Measurements from ENCODE around the gene RICTOR. TPM values are rescaled to one million over a fixed set of nuclear protein-coding genes. Genes with fewer than 3 reads are reported as not detected.

RICTOR gene
- total RNA-seq, 1 experiment from 2014 or later = 28.1 TPM

DNA sequence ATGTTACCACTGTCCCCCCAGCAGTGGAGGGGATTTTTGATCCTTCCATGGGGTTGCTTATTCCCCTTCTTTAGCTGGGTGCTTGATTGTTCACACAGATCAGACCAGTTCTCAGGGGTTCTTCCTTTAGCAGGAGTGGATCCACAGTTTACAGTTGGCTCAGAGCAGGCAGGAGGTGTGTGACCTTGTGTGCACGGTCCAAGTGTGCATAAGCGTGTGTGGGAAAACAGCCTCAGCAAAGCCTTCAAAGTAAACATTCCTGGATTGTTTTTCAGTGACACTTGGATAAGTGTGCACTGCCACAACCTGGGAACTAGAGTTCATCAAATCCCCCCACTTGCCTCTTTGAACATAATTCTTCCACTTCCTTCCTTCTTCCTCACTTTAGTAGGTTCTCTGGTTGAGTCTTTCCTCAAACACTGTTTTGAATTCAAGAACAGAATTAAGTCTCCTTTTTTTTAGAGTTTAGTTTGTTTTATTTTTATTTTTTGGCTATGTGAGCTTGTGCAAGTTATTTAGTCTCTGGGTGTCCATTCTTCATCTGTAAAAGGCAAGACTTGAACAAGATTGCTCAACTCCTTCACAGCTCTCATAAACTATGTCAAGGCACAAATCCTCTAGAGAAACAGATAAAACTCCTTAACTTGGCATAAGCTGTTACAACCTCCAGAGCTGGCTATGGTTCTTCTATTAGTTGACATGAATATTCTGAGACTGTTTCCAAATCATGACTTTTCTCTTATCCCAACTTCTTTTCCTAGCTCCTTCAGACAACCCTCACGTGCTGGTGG, 150.3 kb downstream of the RICTOR start:
- no peaks in the 10 kb centered on the region for H4K20me1 ChIP-seq (ENCODE audit: low read length)
- no peaks in the 10 kb centered on the region for H3K79me2 ChIP-seq (ENCODE audit: low read length)
- H3K9ac ChIP-seq (ENCODE audit: low read length) = no peak overlapping the region
- no peak overlapping the region for H3K4me2 ChIP-seq (ENCODE audit: low read length)
- H3K9me2 ChIP-seq (replicated peaks; ENCODE audit: low read length) = no peaks in the 10 kb centered on the region
- no peak overlapping the region for H2AFZ ChIP-seq (ENCODE audit: low read length)
- peaks cover 26% of the 10 kb centered on the region for H3K36me3 ChIP-seq (ENCODE audit: low read depth, low read length)
- DNase-seq (no peak), ATAC-seq (no peak)
- no peaks in the 10 kb centered on the region for H3K9me3 ChIP-seq (ENCODE audit: low read length)
- no peak overlapping the region for H3K4me3 ChIP-seq (ENCODE audit: low read length)
- no peak for TF ChIP-seq EZH2phosphoT487 (IDR thresholded peaks at IDR 0.05; ENCODE audit: borderline replicate concordance, low read length)
- TF ChIP-seq EZH2 (IDR thresholded peaks at IDR 0.05; ENCODE audit: low read length, unreplicated experiment) = no peak
- TF ChIP-seq, protein P1, sequence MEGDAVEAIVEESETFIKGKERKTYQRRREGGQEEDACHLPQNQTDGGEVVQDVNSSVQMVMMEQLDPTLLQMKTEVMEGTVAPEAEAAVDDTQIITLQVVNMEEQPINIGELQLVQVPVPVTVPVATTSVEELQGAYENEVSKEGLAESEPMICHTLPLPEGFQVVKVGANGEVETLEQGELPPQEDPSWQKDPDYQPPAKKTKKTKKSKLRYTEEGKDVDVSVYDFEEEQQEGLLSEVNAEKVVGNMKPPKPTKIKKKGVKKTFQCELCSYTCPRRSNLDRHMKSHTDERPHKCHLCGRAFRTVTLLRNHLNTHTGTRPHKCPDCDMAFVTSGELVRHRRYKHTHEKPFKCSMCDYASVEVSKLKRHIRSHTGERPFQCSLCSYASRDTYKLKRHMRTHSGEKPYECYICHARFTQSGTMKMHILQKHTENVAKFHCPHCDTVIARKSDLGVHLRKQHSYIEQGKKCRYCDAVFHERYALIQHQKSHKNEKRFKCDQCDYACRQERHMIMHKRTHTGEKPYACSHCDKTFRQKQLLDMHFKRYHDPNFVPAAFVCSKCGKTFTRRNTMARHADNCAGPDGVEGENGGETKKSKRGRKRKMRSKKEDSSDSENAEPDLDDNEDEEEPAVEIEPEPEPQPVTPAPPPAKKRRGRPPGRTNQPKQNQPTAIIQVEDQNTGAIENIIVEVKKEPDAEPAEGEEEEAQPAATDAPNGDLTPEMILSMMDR (conservative IDR thresholded peaks at IDR 0.05; ENCODE audit: low read depth, low read length) = no peak
- no TSS peak for BruUV-seq (replicated peaks)
- no peak overlapping the region for H3K27ac ChIP-seq (ENCODE audit: low read length)
- intact Hi-C loops (cut with micrococcal nuclease) = loop anchor here (2.0 to 5.0 kb wide), 3 partner anchors 77 to 252 kb away; partner anchors contain the start of gene OSMR
- CTCF ChIA-PET = no interaction called here
- POLR2A ChIA-PET (ENCODE audit: unreplicated experiment) = interaction anchor here (0.7 kb wide), 1 partner anchor 514 kb away, joined by 3 read pairs; no protein-coding TSS in a partner anchor
- H3K27me3 ChIP-seq (ENCODE audit: low read length) = no peaks in the 10 kb centered on the region
- H3K4me1 ChIP-seq (ENCODE audit: insufficient read depth, low read length) = no peaks in the 10 kb centered on the region
- H3F3A ChIP-seq (ENCODE audit: low read length, unreplicated experiment) = no peaks in the 10 kb centered on the region

GRCh38 chr5:38922199-38922598, 152.0 kb downstream of the RICTOR start:
- ChIA-PET POLR2A (ENCODE audit: unreplicated experiment) (no interaction called here), CTCF (interaction anchor here (0.6 to 1.6 kb wide), 4 partner anchors 75 to 1074 kb away, joined by 3 to 15 read pairs (median 6); no protein-coding TSS in a partner anchor)
- no peak overlapping the region for H3K27ac ChIP-seq (ENCODE audit: low read length)
- H3K27me3 ChIP-seq (ENCODE audit: low read length) = no peaks in the 10 kb centered on the region
- no peak overlapping the region for H2AFZ ChIP-seq (ENCODE audit: low read length)
- intact Hi-C loops (cut with micrococcal nuclease) = loop anchor here (1.0 to 5.0 kb wide), 5 partner anchors 75 to 502 kb away; partner anchors contain the start of gene OSMR
- H3K79me2 ChIP-seq (ENCODE audit: low read length) = no peaks in the 10 kb centered on the region
- no peak overlapping the region for H3K4me3 ChIP-seq (ENCODE audit: low read length)
- H3K36me3 ChIP-seq (ENCODE audit: low read depth, low read length) = peaks cover 27% of the 10 kb centered on the region
- no peak overlapping the region for H3K9ac ChIP-seq (ENCODE audit: low read length)
- DNase-seq (peak; percentile 73), ATAC-seq (peak; percentile 98)
- BruUV-seq (replicated peaks) = no TSS peak
- no peaks in the 10 kb centered on the region for H3K9me2 ChIP-seq (replicated peaks; ENCODE audit: low read length)
- no peaks in the 10 kb centered on the region for H4K20me1 ChIP-seq (ENCODE audit: low read length)
- no peak overlapping the region for H3K4me2 ChIP-seq (ENCODE audit: low read length)
- no peak for TF ChIP-seq EZH2phosphoT487 (IDR thresholded peaks at IDR 0.05; ENCODE audit: borderline replicate concordance, low read length)
- TF ChIP-seq, protein P1 (conservative IDR thresholded peaks at IDR 0.05; ENCODE audit: low read depth, low read length) = peak; percentile 99
- TF ChIP-seq EZH2 (IDR thresholded peaks at IDR 0.05; ENCODE audit: low read length, unreplicated experiment) = no peak
- no peaks in the 10 kb centered on the region for H3K9me3 ChIP-seq (ENCODE audit: low read length)
- H3F3A ChIP-seq (ENCODE audit: low read length, unreplicated experiment) = no peaks in the 10 kb centered on the region
- no peaks in the 10 kb centered on the region for H3K4me1 ChIP-seq (ENCODE audit: insufficient read depth, low read length)

GRCh38 chr5:38921174-38921573, 153.0 kb downstream of the RICTOR start:
- no peak overlapping the region for H3K4me3 ChIP-seq (ENCODE audit: low read length)
- CTCF ChIA-PET = interaction anchor here (0.8 to 1.6 kb wide), 3 partner anchors 74 to 480 kb away, joined by 3 to 15 read pairs (median 4); no protein-coding TSS in a partner anchor
- BruUV-seq (replicated peaks) = no TSS peak
- H3K36me3 ChIP-seq (ENCODE audit: low read depth, low read length) = peaks cover 24% of the 10 kb centered on the region; the same call in 1 of the 2 replicates
- H3K4me1 ChIP-seq (ENCODE audit: insufficient read depth, low read length) = no peaks in the 10 kb centered on the region
- H3K27ac ChIP-seq (ENCODE audit: low read length) = no peak overlapping the region
- H4K20me1 ChIP-seq (ENCODE audit: low read length) = no peaks in the 10 kb centered on the region
- no peaks in the 10 kb centered on the region for H3K9me3 ChIP-seq (ENCODE audit: low read length)
- POLR2A ChIA-PET (ENCODE audit: unreplicated experiment) = no interaction called here
- ATAC-seq (no peak), DNase-seq (peak; percentile 24)
- H3F3A ChIP-seq (ENCODE audit: low read length, unreplicated experiment) = no peaks in the 10 kb centered on the region
- H3K27me3 ChIP-seq (ENCODE audit: low read length) = no peaks in the 10 kb centered on the region
- no peaks in the 10 kb centered on the region for H3K79me2 ChIP-seq (ENCODE audit: low read length)
- H3K9me2 ChIP-seq (replicated peaks; ENCODE audit: low read length) = no peaks in the 10 kb centered on the region
- no peak overlapping the region for H3K9ac ChIP-seq (ENCODE audit: low read length)
- intact Hi-C loops (cut with micrococcal nuclease) = loop anchor here (5.0 kb wide), 2 partner anchors 74 to 249 kb away; partner anchors contain the start of gene OSMR
- H3K4me2 ChIP-seq (ENCODE audit: low read length) = no peak overlapping the region
- TF ChIP-seq EZH2phosphoT487 (IDR thresholded peaks at IDR 0.05; ENCODE audit: borderline replicate concordance, low read length) (no peak), EZH2 (IDR thresholded peaks at IDR 0.05; ENCODE audit: low read length, unreplicated experiment) (no peak)
- TF ChIP-seq, protein P1 (conservative IDR thresholded peaks at IDR 0.05; ENCODE audit: low read depth, low read length) = no peak
- no peak overlapping the region for H2AFZ ChIP-seq (ENCODE audit: low read length)

Measured in PC-3 (cell line).